ENCODE results near the gene POLR3A. TPM values are rescaled to one million over a fixed set of nuclear protein-coding genes. Genes with fewer than 3 reads are reported as not detected.

Gene POLR3A
- total and polyA plus RNA-seq, 10 donors: 2.7 to 18.9 (median 15.0) TPM

DNA sequence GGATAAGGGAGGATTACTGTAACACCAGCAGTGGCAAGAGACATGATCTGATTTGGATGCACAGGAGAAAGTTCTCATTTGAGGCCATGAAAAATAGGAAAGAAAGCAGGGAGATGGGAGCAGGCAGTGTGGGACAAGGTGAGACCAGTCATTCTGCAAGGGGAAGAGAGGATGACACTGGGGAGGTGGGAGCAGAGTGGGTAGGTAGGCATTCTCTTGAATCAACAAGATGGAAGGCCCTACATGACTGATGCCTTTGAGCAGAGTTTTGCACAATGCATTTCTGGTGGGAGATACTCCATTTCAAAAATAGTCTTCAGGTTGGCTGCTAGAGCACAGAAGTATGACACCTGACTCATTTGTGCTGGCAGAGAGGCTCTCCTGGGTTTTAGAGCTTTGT, 14.9 kb upstream of the POLR3A start:
- TF ChIP-seq POLR2A (IDR thresholded peaks at IDR 0.05): no peak
- TF ChIP-seq POLR2AphosphoS5 (IDR thresholded peaks at IDR 0.05): no peak
- TF ChIP-seq, protein P1, sequence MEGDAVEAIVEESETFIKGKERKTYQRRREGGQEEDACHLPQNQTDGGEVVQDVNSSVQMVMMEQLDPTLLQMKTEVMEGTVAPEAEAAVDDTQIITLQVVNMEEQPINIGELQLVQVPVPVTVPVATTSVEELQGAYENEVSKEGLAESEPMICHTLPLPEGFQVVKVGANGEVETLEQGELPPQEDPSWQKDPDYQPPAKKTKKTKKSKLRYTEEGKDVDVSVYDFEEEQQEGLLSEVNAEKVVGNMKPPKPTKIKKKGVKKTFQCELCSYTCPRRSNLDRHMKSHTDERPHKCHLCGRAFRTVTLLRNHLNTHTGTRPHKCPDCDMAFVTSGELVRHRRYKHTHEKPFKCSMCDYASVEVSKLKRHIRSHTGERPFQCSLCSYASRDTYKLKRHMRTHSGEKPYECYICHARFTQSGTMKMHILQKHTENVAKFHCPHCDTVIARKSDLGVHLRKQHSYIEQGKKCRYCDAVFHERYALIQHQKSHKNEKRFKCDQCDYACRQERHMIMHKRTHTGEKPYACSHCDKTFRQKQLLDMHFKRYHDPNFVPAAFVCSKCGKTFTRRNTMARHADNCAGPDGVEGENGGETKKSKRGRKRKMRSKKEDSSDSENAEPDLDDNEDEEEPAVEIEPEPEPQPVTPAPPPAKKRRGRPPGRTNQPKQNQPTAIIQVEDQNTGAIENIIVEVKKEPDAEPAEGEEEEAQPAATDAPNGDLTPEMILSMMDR (IDR thresholded peaks at IDR 0.05 in 8 of 11, conservative IDR thresholded peaks at IDR 0.05 in 3 of 11): no peak
- no peak overlapping the region for H3K27ac ChIP-seq
- no peaks in the 10 kb centered on the region for H3K27me3 ChIP-seq (replicated peaks in 1 of 7)
- intact Hi-C loops (cut with DNase I; ENCODE audit: low total_unique reads): no loop called here
- peaks cover 0 to 63% (median 22%) of the 10 kb centered on the region in 6 donors for H3K4me1 ChIP-seq
- no peak for DNase-seq
- H3K9me3 ChIP-seq: no peaks in the 10 kb centered on the region
- H3K36me3 ChIP-seq: peaks cover 0 to 49% (median 41%) of the 10 kb centered on the region in 6 donors
- no peak overlapping the region for H3K4me3 ChIP-seq

DNA sequence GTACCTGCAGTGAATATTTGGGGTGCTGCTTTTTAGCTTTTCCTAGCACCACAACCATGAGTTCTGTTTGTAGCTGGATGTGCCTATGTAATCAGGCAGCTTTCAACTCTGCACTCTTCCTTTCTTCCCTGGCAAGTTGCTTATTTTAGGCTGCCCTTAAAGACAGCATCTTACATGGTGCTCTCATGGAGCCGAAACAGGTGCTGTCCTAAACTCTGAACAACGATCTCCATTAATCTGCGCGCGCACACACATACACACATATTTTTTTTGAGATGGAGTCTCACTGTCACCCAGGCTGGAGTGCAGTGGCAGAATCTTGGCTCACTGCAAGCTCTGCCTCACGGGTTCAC, 13.4 kb upstream of the POLR3A start:
- TF ChIP-seq POLR2AphosphoS5 (IDR thresholded peaks at IDR 0.05) (no peak), POLR2A (IDR thresholded peaks at IDR 0.05) (no peak)
- TF ChIP-seq, protein P1 (IDR thresholded peaks at IDR 0.05 in 8 of 11, conservative IDR thresholded peaks at IDR 0.05 in 3 of 11): no peak
- Histone ChIP-seq H3K27me3 (replicated peaks in 1 of 7) (no peaks in the 10 kb centered on the region), H3K27ac (peak overlapping the region in 1 of 8 donors; percentile 2), H3K4me1 (peaks cover 0 to 73% (median 34%) of the 10 kb centered on the region in 6 donors), H3K9me3 (no peaks in the 10 kb centered on the region), H3K36me3 (peaks cover 0 to 61% (median 56%) of the 10 kb centered on the region in 6 donors), H3K4me3 (no peak overlapping the region)
- intact Hi-C loops (cut with DNase I; ENCODE audit: low total_unique reads): no loop called here
- 94 to 99% (median 97%) methylated on average over 6 of the region's 6 CpGs for WGBS, 5 donors
- no peak for DNase-seq

DNA sequence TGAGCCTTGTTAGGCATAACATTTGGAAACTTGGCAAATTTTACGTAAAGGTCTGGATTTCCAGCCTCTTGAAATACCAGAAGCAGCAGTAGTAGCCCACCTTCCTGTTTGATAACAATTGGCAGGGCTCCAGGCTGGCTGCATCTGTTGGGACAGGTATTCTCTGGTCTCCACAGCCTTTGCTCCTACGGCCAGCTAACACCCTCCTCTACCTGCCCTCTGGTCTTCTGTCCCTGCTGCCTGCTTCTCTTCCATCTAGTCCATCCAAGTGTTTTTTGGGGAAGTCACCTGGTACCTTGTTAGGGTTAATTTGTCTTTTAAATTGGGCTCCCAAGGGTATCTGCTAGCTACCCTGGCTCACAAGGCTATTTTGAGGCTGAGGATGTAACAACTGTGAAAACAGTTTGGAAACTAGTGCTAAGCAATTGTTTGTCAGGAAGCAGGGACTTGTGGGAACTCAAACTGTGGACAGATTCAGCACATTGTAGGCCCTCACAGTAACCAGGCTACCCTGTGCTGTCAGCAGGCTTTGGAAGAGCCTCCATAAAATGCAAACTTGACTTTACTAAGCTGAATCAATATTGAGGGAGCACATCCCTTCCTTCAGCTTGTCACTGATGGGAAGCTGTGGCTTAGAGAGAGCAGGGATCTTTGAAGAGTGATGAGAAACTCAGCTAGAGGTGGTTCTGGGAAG, 12.9 kb upstream of the POLR3A start:
- Histone ChIP-seq H3K9me3 (no peaks in the 10 kb centered on the region), H3K36me3 (peaks cover 0 to 66% (median 61%) of the 10 kb centered on the region in 6 donors), H3K4me1 (peaks cover 0 to 73% (median 34%) of the 10 kb centered on the region in 6 donors), H3K27ac (peak overlapping the region in 1 of 8 donors; percentile 2), H3K27me3 (replicated peaks in 1 of 7) (no peaks in the 10 kb centered on the region), H3K4me3 (no peak overlapping the region)
- no peak for DNase-seq
- TF ChIP-seq, protein P1 (IDR thresholded peaks at IDR 0.05 in 8 of 11, conservative IDR thresholded peaks at IDR 0.05 in 3 of 11): no peak
- TF ChIP-seq POLR2AphosphoS5 (IDR thresholded peaks at IDR 0.05) (no peak), POLR2A (IDR thresholded peaks at IDR 0.05) (no peak)
- intact Hi-C loops (cut with DNase I; ENCODE audit: low total_unique reads): no loop called here
- 59 to 69% (median 65%) methylated on average over 2 of the region's 2 CpGs for WGBS, 5 donors

DNA sequence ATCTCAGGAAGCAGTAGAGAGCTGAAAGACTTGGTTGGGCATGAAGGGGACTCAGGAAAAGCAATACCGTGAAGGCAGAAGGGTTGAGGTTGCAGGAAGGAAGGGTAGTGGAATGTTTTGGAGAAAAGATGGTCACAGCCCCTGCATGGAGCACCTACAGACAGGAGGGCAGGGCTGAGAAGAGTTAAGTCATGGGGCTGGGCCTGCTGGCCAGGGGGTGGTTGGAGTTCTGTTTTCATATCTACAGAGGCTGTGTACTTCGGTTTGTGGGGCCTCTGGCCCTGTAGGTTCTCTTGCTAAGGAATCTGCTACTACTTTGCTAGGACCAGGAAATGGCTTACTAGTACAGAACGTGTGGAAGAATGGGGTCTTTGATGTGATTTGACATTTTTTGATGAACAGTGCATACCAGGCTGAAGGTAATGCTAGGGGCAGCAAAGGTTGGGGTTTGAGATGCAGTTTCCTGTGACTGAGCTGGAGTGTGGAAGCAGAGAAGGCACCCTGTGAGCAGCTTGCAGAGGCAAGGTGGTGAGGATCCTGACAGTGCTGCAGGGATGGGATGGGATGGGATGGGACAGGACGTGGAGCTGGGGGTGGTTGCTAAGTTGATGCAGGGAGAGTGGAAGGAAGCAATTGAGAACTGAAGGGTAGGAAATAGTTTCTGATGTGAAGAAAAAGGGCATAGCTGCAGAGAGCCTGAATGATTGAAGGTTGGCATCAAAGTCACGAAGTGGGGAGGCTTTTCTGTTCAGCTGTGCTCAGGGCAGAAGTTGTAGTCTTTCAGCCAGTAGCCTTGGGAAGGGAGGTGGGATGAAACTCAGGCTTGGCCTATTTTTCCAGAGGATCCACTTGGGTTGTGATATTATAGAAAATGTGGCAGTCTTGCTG, 12.1 kb upstream of the POLR3A start:
- intact Hi-C loops (cut with DNase I; ENCODE audit: low total_unique reads): no loop called here
- WGBS, 5 donors: 60 to 71% (median 64%) methylated on average over 5 of the region's 5 CpGs
- Histone ChIP-seq H3K9me3 (no peaks in the 10 kb centered on the region), H3K4me3 (no peak overlapping the region), H3K27ac (no peak overlapping the region), H3K4me1 (peaks cover 0 to 74% (median 38%) of the 10 kb centered on the region in 6 donors), H3K27me3 (replicated peaks in 1 of 7) (no peaks in the 10 kb centered on the region), H3K36me3 (peaks cover 0 to 74% (median 69%) of the 10 kb centered on the region in 6 donors)
- TF ChIP-seq POLR2AphosphoS5 (IDR thresholded peaks at IDR 0.05): peak in 1 of 3 donors; percentile 24
- TF ChIP-seq, protein P1 (IDR thresholded peaks at IDR 0.05 in 8 of 11, conservative IDR thresholded peaks at IDR 0.05 in 3 of 11): no peak
- no peak for DNase-seq
